Germinal center (tissue), 1 donor: ENCODE results near the gene WDR18.

Experiments used
- DNase-seq: peaks from one replicate; pipeline ENCODE4 v3.0.0; 2012; ENCODE audit warnings: mixed read lengths, low spot score

WDR18 gene

GRCh38 chr19:984165-984967, at the start of gene WDR18:
Gene WDR18, plus strand, starts transcription at chr19:984345. Its CDS starts 9 bp downstream, at chr19:984354.
- peak; percentile 99 for DNase-seq

GRCh38 chr19:934865-935479, 49.2 kb upstream of the WDR18 start:
- no peak for DNase-seq

GRCh38 chr19:936175-936546, 48.0 kb upstream of the WDR18 start:
- no peak for DNase-seq

GRCh38 chr19:937259-937694, 46.9 kb upstream of the WDR18 start:
- DNase-seq, result no peak

- no peak for DNase-seq
These were observed 45.8 kb upstream of the WDR18 start for GRCh38 chr19:938233-938923.

- no peak for DNase-seq
These were observed 44.7 kb upstream of the WDR18 start for GRCh38 chr19:939439-939838.

GRCh38 chr19:939922-940321, 44.2 kb upstream of the WDR18 start:
- DNase-seq, result no peak

GRCh38 chr19:940591-941291, 43.4 kb upstream of the WDR18 start:
- no peak for DNase-seq

GRCh38 chr19:941292-942132, 42.6 kb upstream of the WDR18 start:
- DNase-seq, result no peak

- no peak for DNase-seq
These were observed 42.0 kb upstream of the WDR18 start for GRCh38 chr19:942133-942645.

- DNase-seq, result no peak
These were observed 40.5 kb upstream of the WDR18 start for GRCh38 chr19:943551-944170.

GRCh38 chr19:944171-944567, 40.0 kb upstream of the WDR18 start:
- no peak for DNase-seq

GRCh38 chr19:944663-945241, 39.4 kb upstream of the WDR18 start:
- DNase-seq, result no peak

- no peak for DNase-seq
These were observed 38.5 kb upstream of the WDR18 start for GRCh38 chr19:945401-946252.

- peak; percentile 39 for DNase-seq
These were observed 36.9 kb upstream of the WDR18 start for GRCh38 chr19:947090-947706.

GRCh38 chr19:947707-948539, 36.2 kb upstream of the WDR18 start:
- DNase-seq, result peak; percentile 89

GRCh38 chr19:948842-949496, 35.2 kb upstream of the WDR18 start:
- peak; percentile 22 for DNase-seq
